Calu3 (cell line): Measurements from ENCODE around the gene DSCAM. TPM values are rescaled to one million over a fixed set of nuclear protein-coding genes. Genes with fewer than 3 reads are reported as not detected.

Experiments
- BruUV-seq: library from RNA; stranded (reverse); fragments of 400-500 nt; replicated peaks from 2 replicates; lab custom pipeline; 2021; lab: Mats Ljungman, UMichigan
- CTCF ChIA-PET: fragments of 300-600 bp; sonication (Branson Sonifier 250); formaldehyde crosslinking; loops from one replicate; lab custom pipeline; 2022; ENCODE audit warnings: antibody characterized with exemption; lab: Charles Lee
- DNase-seq: peaks from one replicate; pipeline ENCODE4 v3.0.0; 2022
- H3K27ac Mint-ChIP-seq: one replicate; pipeline ENCODE4 v1.8.0; 2022; ENCODE audit warnings: mixed read lengths; ENCODE audit not compliant: unreplicated experiment
- H3K27me3 Mint-ChIP-seq: one replicate; pipeline ENCODE4 v1.8.0; 2022; ENCODE audit warnings: mixed read lengths; ENCODE audit not compliant: unreplicated experiment
- H3K36me3 Mint-ChIP-seq: one replicate; pipeline ENCODE4 v1.8.0; 2022; ENCODE audit warnings: mild to moderate bottlenecking, moderate library complexity, mixed read lengths; ENCODE audit not compliant: insufficient read depth, unreplicated experiment
- H3K4me1 Mint-ChIP-seq: one replicate; pipeline ENCODE4 v1.8.0; 2022; ENCODE audit warnings: mild to moderate bottlenecking, low read depth, mixed read lengths; ENCODE audit not compliant: unreplicated experiment
- H3K4me3 Mint-ChIP-seq: one replicate; pipeline ENCODE4 v1.8.0; 2022; ENCODE audit warnings: mild to moderate bottlenecking, low read depth, moderate library complexity, mixed read lengths; ENCODE audit not compliant: unreplicated experiment
- H3K9me3 Mint-ChIP-seq: one replicate; pipeline ENCODE4 v1.8.0; 2022; ENCODE audit warnings: low read depth, mixed read lengths; ENCODE audit not compliant: unreplicated experiment
- CTCF ChIP-seq: fragments of 200-600 bp; IDR thresholded peaks from one replicate; pipeline ENCODE4 v1.8.0; 2022; ENCODE audit warnings: antibody characterized with exemption; ENCODE audit not compliant: unreplicated experiment
- intact Hi-C: fragments of 100-400 bp; cut with micrococcal nuclease; formaldehyde crosslinking; loops from one replicate; pipeline ENCODE4 v1.10.0; 2022; ENCODE audit not compliant: unreplicated experiment
- total RNA-seq: library from RNA; stranded (reverse); gene quantifications from 2 replicates; pipeline ENCODE4 v1.2.3, GENCODE V29; 2022

DSCAM gene
- total RNA-seq, 1 experiment from 2014 or later = not detected

GRCh38 chr21:40053007-40053406 lies 794.0 kb downstream of the DSCAM start:
- Mint-ChIP-seq H3K27ac (no peak overlapping the region), H3K4me1 (no peaks in the 10 kb centered on the region), H3K36me3 (no peaks in the 10 kb centered on the region), H3K9me3 (peaks cover 6% of the 10 kb centered on the region), H3K4me3 (no peak overlapping the region), H3K27me3 (no peaks in the 10 kb centered on the region)
- no peak for DNase-seq
- intact Hi-C loops = no loop called here
- TF ChIP-seq CTCF = no peak
- CTCF ChIA-PET = no interaction called here
- no TSS peak for BruUV-seq

GRCh38 chr21:40052276-40052675 lies 794.7 kb downstream of the DSCAM start:
- no peak for TF ChIP-seq CTCF
- CTCF ChIA-PET = no interaction called here
- no TSS peak for BruUV-seq

GRCh38 chr21:40051801-40052200 lies 795.2 kb downstream of the DSCAM start:
- no peak overlapping the region for H3K27ac Mint-ChIP-seq
- intact Hi-C loops = no loop called here
- H3K4me3 Mint-ChIP-seq = no peak overlapping the region
- H3K36me3 Mint-ChIP-seq = no peaks in the 10 kb centered on the region
- H3K9me3 Mint-ChIP-seq = peaks cover 6% of the 10 kb centered on the region
- BruUV-seq = no TSS peak
- no peak for DNase-seq
- no peak for TF ChIP-seq CTCF
- CTCF ChIA-PET = no interaction called here
- H3K27me3 Mint-ChIP-seq = no peaks in the 10 kb centered on the region
- no peaks in the 10 kb centered on the region for H3K4me1 Mint-ChIP-seq

More at GRCh38 chr21:40052276-40052675, 794.7 kb downstream of the DSCAM start:
- Mint-ChIP-seq H3K27me3 (no peaks in the 10 kb centered on the region), H3K27ac (no peak overlapping the region), H3K4me1 (no peaks in the 10 kb centered on the region), H3K4me3 (no peak overlapping the region), H3K9me3 (peaks cover 6% of the 10 kb centered on the region), H3K36me3 (no peaks in the 10 kb centered on the region)
- DNase-seq = no peak
- intact Hi-C loops = no loop called here

GRCh38 chr21:40049931-40050290 lies 797.0 kb downstream of the DSCAM start:
- no peaks in the 10 kb centered on the region for H3K27me3 Mint-ChIP-seq
- BruUV-seq = no TSS peak
- no peak overlapping the region for H3K27ac Mint-ChIP-seq
- CTCF ChIA-PET = no interaction called here
- no peak for DNase-seq
- no peaks in the 10 kb centered on the region for H3K4me1 Mint-ChIP-seq
- intact Hi-C loops = no loop called here
- TF ChIP-seq CTCF = no peak
- no peak overlapping the region for H3K4me3 Mint-ChIP-seq
- peaks cover 3% of the 10 kb centered on the region for H3K9me3 Mint-ChIP-seq
- no peaks in the 10 kb centered on the region for H3K36me3 Mint-ChIP-seq
